Hepatocyte (in vitro differentiated cells): ENCODE measurements around the gene ANO2.

Experiments
- EZH2 ChIP-seq: fragments of 200-600 bp; sonication (generic); IDR thresholded peaks from 2 replicates; pipeline ENCODE4 v1.6.1; 2016; ENCODE audit warnings: antibody characterized with exemption, mild to moderate bottlenecking, borderline replicate concordance
- TF ChIP-seq, protein P1 (sequence below): fragments of 200-600 bp; sonication (generic); IDR thresholded peaks from 2 replicates; pipeline ENCODE4 v1.5.1; 2016; ENCODE audit warnings: antibody characterized with exemption, mild to moderate bottlenecking; ENCODE audit not compliant: poor library complexity

DNA sequence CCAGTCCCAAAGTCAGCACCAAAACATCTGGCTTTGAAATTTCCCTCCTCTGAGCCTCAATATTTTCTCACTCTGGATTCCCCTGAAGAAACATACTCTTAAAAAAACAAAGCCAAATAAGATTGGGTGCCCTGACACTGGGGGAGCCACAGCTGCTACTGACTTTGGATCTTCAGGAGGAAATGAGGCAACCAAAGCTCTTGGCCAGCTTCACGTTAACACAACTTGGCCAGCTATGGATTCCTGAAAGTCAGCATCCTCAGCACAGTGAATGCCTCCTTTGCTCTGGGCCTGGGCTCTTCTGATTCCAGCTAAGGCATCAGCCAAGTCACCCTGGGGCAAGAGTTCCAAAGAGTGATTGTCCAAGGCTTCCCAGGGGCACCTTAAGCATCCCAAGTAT, 254.8 kb downstream of the ANO2 start:
- TF ChIP-seq, protein P1, sequence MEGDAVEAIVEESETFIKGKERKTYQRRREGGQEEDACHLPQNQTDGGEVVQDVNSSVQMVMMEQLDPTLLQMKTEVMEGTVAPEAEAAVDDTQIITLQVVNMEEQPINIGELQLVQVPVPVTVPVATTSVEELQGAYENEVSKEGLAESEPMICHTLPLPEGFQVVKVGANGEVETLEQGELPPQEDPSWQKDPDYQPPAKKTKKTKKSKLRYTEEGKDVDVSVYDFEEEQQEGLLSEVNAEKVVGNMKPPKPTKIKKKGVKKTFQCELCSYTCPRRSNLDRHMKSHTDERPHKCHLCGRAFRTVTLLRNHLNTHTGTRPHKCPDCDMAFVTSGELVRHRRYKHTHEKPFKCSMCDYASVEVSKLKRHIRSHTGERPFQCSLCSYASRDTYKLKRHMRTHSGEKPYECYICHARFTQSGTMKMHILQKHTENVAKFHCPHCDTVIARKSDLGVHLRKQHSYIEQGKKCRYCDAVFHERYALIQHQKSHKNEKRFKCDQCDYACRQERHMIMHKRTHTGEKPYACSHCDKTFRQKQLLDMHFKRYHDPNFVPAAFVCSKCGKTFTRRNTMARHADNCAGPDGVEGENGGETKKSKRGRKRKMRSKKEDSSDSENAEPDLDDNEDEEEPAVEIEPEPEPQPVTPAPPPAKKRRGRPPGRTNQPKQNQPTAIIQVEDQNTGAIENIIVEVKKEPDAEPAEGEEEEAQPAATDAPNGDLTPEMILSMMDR: no peak
- no peak for TF ChIP-seq EZH2
